H9 (cell line): ENCODE measurements around the gene ZMYND11. TPM values are rescaled to one million over a fixed set of nuclear protein-coding genes. Genes with fewer than 3 reads are reported as not detected.

ENCODE experiments used
- DNase-seq: peaks from one replicate; pipeline ENCODE4 v3.0.0-alpha.2; 2017
- H2AFZ ChIP-seq: one replicate; pipeline ENCODE4 v1.6.1; 2013; ENCODE audit warnings: mild to moderate bottlenecking, low read length, control low read depth, moderate library complexity
- H2AK5ac ChIP-seq: 2 replicates; pipeline ENCODE4 v1.6.1; 2013; ENCODE audit warnings: low read length, control low read depth, mixed read lengths; ENCODE audit not compliant: insufficient read length
- H2BK120ac ChIP-seq: one replicate; pipeline ENCODE4 v1.6.1; 2013; ENCODE audit warnings: low read depth, mild to moderate bottlenecking, low read length, control low read depth, inconsistent platforms; ENCODE audit not compliant: poor library complexity, severe bottlenecking
- H2BK12ac ChIP-seq: 2 replicates; pipeline ENCODE4 v1.6.1; 2013; ENCODE audit warnings: low read length, control low read depth, mixed read lengths, low read depth; ENCODE audit not compliant: insufficient read length
- H2BK15ac ChIP-seq: 2 replicates; pipeline ENCODE4 v1.6.1; 2013; ENCODE audit warnings: low read depth, low read length, control low read depth
- H2BK20ac ChIP-seq: one replicate; pipeline ENCODE4 v1.6.1; 2013; ENCODE audit warnings: low read depth, mild to moderate bottlenecking, low read length, control low read depth, inconsistent platforms; ENCODE audit not compliant: poor library complexity, severe bottlenecking
- H2BK5ac ChIP-seq: 2 replicates; pipeline ENCODE4 v1.6.1; 2013; ENCODE audit warnings: low read length, control low read depth, mixed read lengths; ENCODE audit not compliant: insufficient read length
- H3K14ac ChIP-seq: 2 replicates; pipeline ENCODE4 v1.6.1; 2013; ENCODE audit warnings: low read length, control low read depth; ENCODE audit not compliant: insufficient read depth
- H3K18ac ChIP-seq: 2 replicates; pipeline ENCODE4 v1.6.1; 2013; ENCODE audit warnings: low read depth, mild to moderate bottlenecking, mixed read lengths, low read length, control low read depth; ENCODE audit not compliant: insufficient read length
- H3K23ac ChIP-seq: 2 replicates; pipeline ENCODE4 v1.6.1; 2013; ENCODE audit warnings: low read length, control low read depth, mixed read lengths, low read depth; ENCODE audit not compliant: insufficient read length
- H3K23me2 ChIP-seq: 2 replicates; pipeline ENCODE4 v1.6.1; 2013; ENCODE audit warnings: low read depth, mild to moderate bottlenecking, mixed read lengths, low read length, control low read depth; ENCODE audit not compliant: insufficient read length, poor library complexity, severe bottlenecking
- H3K27ac ChIP-seq: 2 replicates; pipeline ENCODE4 v1.5.1; 2013; ENCODE audit warnings: low read length, control low read depth, mixed read lengths, low read depth; ENCODE audit not compliant: insufficient read length
- H3K27me3 ChIP-seq: 2 replicates; pipeline ENCODE4 v1.6.1; 2013; ENCODE audit warnings: low read length, control low read depth, inconsistent platforms; ENCODE audit not compliant: insufficient read depth
- H3K4ac ChIP-seq: 2 replicates; pipeline ENCODE4 v1.6.1; 2013; ENCODE audit warnings: low read depth, mild to moderate bottlenecking, control low read depth, inconsistent platforms, low read length, moderate library complexity
- H3K4me1 ChIP-seq: 2 replicates; pipeline ENCODE4 v1.6.1; 2013; ENCODE audit warnings: low read length, control low read depth, inconsistent platforms; ENCODE audit not compliant: insufficient read depth
- H3K4me2 ChIP-seq: 2 replicates; pipeline ENCODE4 v1.6.1; 2013; ENCODE audit warnings: low read length, control low read depth, mixed read lengths; ENCODE audit not compliant: insufficient read length, insufficient read depth
- H3K56ac ChIP-seq: 2 replicates; pipeline ENCODE4 v1.6.1; 2013; ENCODE audit warnings: low read depth, mild to moderate bottlenecking, mixed read lengths, low read length, control low read depth; ENCODE audit not compliant: insufficient read length
- H3K79me1 ChIP-seq: 2 replicates; pipeline ENCODE4 v1.6.1; 2013; ENCODE audit warnings: low read depth, mild to moderate bottlenecking, moderate library complexity, low read length, control low read depth, inconsistent platforms; ENCODE audit not compliant: insufficient read depth, poor library complexity, severe bottlenecking
- H3K79me2 ChIP-seq: 2 replicates; pipeline ENCODE4 v1.6.1; 2013; ENCODE audit warnings: low read length, control low read depth, inconsistent platforms; ENCODE audit not compliant: insufficient read depth
- H3K9ac ChIP-seq: 2 replicates; pipeline ENCODE4 v1.6.1; 2013; ENCODE audit warnings: low read length, control low read depth, mixed read lengths; ENCODE audit not compliant: insufficient read length; ENCODE audit errors: extremely low read depth
- H3K9me3 ChIP-seq: one replicate; pipeline ENCODE4 v1.6.1; 2013; ENCODE audit warnings: low read depth, low read length, inconsistent platforms; ENCODE audit not compliant: control insufficient read depth
- H3T11ph ChIP-seq: one replicate; pipeline ENCODE4 v1.6.1; 2013; ENCODE audit warnings: mild to moderate bottlenecking, low read length, control low read depth, inconsistent platforms
- H4K20me1 ChIP-seq: one replicate; pipeline ENCODE4 v1.6.1; 2013; ENCODE audit not compliant: control insufficient read depth, insufficient read length, insufficient read depth
- H4K5ac ChIP-seq: 2 replicates; pipeline ENCODE4 v1.6.1; 2013; ENCODE audit warnings: low read depth, mild to moderate bottlenecking, mixed read lengths, low read length, control low read depth; ENCODE audit not compliant: insufficient read length
- H4K8ac ChIP-seq: replicated peaks from 2 replicates; pipeline ENCODE4 v1.6.1; 2013; ENCODE audit warnings: low read length, control low read depth, mixed read lengths, low read depth; ENCODE audit not compliant: insufficient read length
- H4K91ac ChIP-seq: 2 replicates; pipeline ENCODE4 v1.6.1; 2013; ENCODE audit warnings: low read depth, mild to moderate bottlenecking, moderate library complexity, mixed read lengths, low read length, control low read depth; ENCODE audit not compliant: insufficient read length
- H3K27ac Mint-ChIP-seq, 3 experiments: 2 replicates in 2 of 3; 3 replicates in 1 of 3; pipeline ENCODE4 v1.8.0; 2020 to 2021; ENCODE audit warnings: mixed read lengths in 3 of 3, mild to moderate bottlenecking in 1 of 3, moderate library complexity in 1 of 3
- H3K27me3 Mint-ChIP-seq: 2 replicates; pipeline ENCODE4 v1.8.0; 2021; ENCODE audit warnings: low read depth, mild to moderate bottlenecking, moderate library complexity, mixed read lengths
- H3K36me3 Mint-ChIP-seq, 3 experiments: 2 replicates in 2 of 3; 3 replicates in 1 of 3; pipeline ENCODE4 v1.8.0; 2020 to 2021; ENCODE audit warnings: low read depth in 3 of 3, mixed read lengths in 3 of 3; ENCODE audit not compliant: insufficient read depth in 1 of 3
- H3K4me1 Mint-ChIP-seq, 2 experiments: 2 replicates each; pipeline ENCODE4 v1.8.0; 2020; ENCODE audit warnings: mixed read lengths in 2 of 2
- H3K4me3 Mint-ChIP-seq, 2 experiments: 2 replicates in 1 of 2; 3 replicates in 1 of 2; pipeline ENCODE4 v1.8.0; 2020 to 2021; ENCODE audit warnings: mild to moderate bottlenecking in 2 of 2, mixed read lengths in 2 of 2, moderate library complexity in 1 of 2
- H3K9me3 Mint-ChIP-seq, 2 experiments: 2 replicates in 1 of 2; 3 replicates in 1 of 2; pipeline ENCODE4 v1.8.0; 2020; ENCODE audit warnings: mild to moderate bottlenecking in 2 of 2, mixed read lengths in 2 of 2, moderate library complexity in 1 of 2
- CTCF ChIP-seq: fragments of 200-600 bp; sonication (generic); conservative IDR thresholded peaks from 3 replicates; pipeline ENCODE4 v1.8.0; 2021; ENCODE audit warnings: antibody characterized with exemption, mild to moderate bottlenecking
- WGBS: extraction: QIAGEN DNeasy Blood & Tissue Kit; methylation state at CpG from one replicate; pipeline ENCODE4 v1.1.7; 2013; ENCODE audit warnings: missing lambda C conversion rate, low lambda C conversion rate, mixed read lengths; ENCODE audit not compliant: insufficient read length; ENCODE audit errors: extremely low coverage; 5-methylcytosine and 5-hydroxymethylcytosine counted together
- total RNA-seq: library from RNA; stranded (reverse); gene quantifications from 2 replicates; pipeline ENCODE4 v1.2.1, GENCODE V29; 2021

Gene ZMYND11
- total RNA-seq, 1 experiment from 2014 or later = 33.7 TPM

GRCh38 chr10:244227-244626, 109.0 kb downstream of the ZMYND11 start:
- Histone ChIP-seq H4K20me1 (no peaks in the 10 kb centered on the region), H3K4me2 (no peak overlapping the region), H2AK5ac (no peak overlapping the region), H3K14ac (no peak overlapping the region), H3K23ac (no peak overlapping the region), H3K79me2 (no peaks in the 10 kb centered on the region), H4K91ac (no peak overlapping the region), H3K4me1 (no peaks in the 10 kb centered on the region), H4K8ac (no peak overlapping the region), H3K18ac (no peak overlapping the region), H2BK120ac (no peak overlapping the region), H3K56ac (no peak overlapping the region), H3K9ac (no peak overlapping the region), H2AFZ (no peak overlapping the region), H3K27ac (no peak overlapping the region), H3K9me3 (no peaks in the 10 kb centered on the region), H3T11ph (no peak overlapping the region), H4K5ac (no peak overlapping the region), H2BK12ac (no peak overlapping the region), H3K79me1 (no peaks in the 10 kb centered on the region), H3K23me2 (no peaks in the 10 kb centered on the region), H2BK5ac (no peak overlapping the region), H2BK15ac (no peak overlapping the region), H2BK20ac (no peak overlapping the region), H3K4ac (no peak overlapping the region), H3K27me3 (no peaks in the 10 kb centered on the region)
- Mint-ChIP-seq H3K4me1 (no peaks in the 10 kb centered on the region), H3K4me3 (no peak overlapping the region), H3K9me3 (no peaks in the 10 kb centered on the region), H3K27me3 (no peaks in the 10 kb centered on the region), H3K36me3 (peaks cover 0 to 38% (median 36%) of the 10 kb centered on the region in 3 experiments; a peak in 5 of 7 replicates), H3K27ac (no peak overlapping the region)
- WGBS = no CpG with 5 or more reads among the region's 7 CpGs
- no peak for TF ChIP-seq CTCF
- DNase-seq = no peak
